AG09309 (cell line): ENCODE data around the gene FOXR1.
A peak's percentile ranks its signal among the peaks of the same experiment; 100 is the strongest.

Experiments used
- DNase-seq: peaks from one replicate; pipeline ENCODE4 v3.0.0-alpha.2; 2010; ENCODE audit warnings: low read depth
- H3K4me3 ChIP-seq: 2 replicates; pipeline ENCODE4 v1.5.1; 2011; ENCODE audit warnings: mild to moderate bottlenecking, low read depth, low read length, moderate library complexity; ENCODE audit not compliant: control insufficient read depth
- CTCF ChIP-seq: IDR thresholded peaks from 2 replicates; pipeline ENCODE4 v1.5.1; 2011; ENCODE audit warnings: mild to moderate bottlenecking, low read depth, low read length, inconsistent platforms; ENCODE audit not compliant: insufficient read depth, control insufficient read depth; ENCODE audit errors: missing control alignments

The FOXR1 gene

GRCh38 chr11:119030329-119031047 is 58.9 kb downstream of the FOXR1 start, which contains the start of gene SLC37A4:
SLC37A4 (minus strand) TSS chr11:119030877.
- TF ChIP-seq CTCF = peak; percentile 88
- peak within 1 kb of the TSS; percentile 95 for H3K4me3 ChIP-seq
- peak; percentile 90 for DNase-seq
